WTC11 (cell line): Measurements from ENCODE around the gene GYS2. TPM values are rescaled to one million over a fixed set of nuclear protein-coding genes. Genes with fewer than 3 reads are reported as not detected.

Source experiments
- ATAC-seq: fragments of 200-7000 bp; cut with Tn5 transposase; 2 replicates; pipeline ENCODE4 v1.10.0; 2021; ENCODE audit warnings: mild to moderate bottlenecking, moderate library complexity
- CTCF ChIA-PET: fragments of 300-600 bp; sonication (Branson Sonifier 250); formaldehyde crosslinking; loops from one replicate; lab custom pipeline; 2021; ENCODE audit warnings: antibody characterized with exemption; lab: Charles Lee
- POLR2A ChIA-PET: fragments of 350-600 bp; sonication (Branson Sonifier 250); formaldehyde crosslinking; loops from one replicate; lab custom pipeline; 2021; ENCODE audit warnings: antibody characterized with exemption; lab: Charles Lee
- DNase-seq: peaks from one replicate; pipeline ENCODE4 v3.0.0; 2021; ENCODE audit warnings: low spot score
- H3K27ac Mint-ChIP-seq: 2 replicates; pipeline ENCODE4 v1.8.0; 2021; ENCODE audit warnings: mixed read lengths
- H3K27me3 Mint-ChIP-seq: 2 replicates; pipeline ENCODE4 v1.8.0; 2021; ENCODE audit warnings: low read depth, mild to moderate bottlenecking, moderate library complexity, mixed read lengths
- H3K36me3 Mint-ChIP-seq: 2 replicates; pipeline ENCODE4 v1.8.0; 2021; ENCODE audit warnings: mixed read lengths
- H3K4me1 Mint-ChIP-seq: 2 replicates; pipeline ENCODE4 v1.8.0; 2022; ENCODE audit warnings: mixed read lengths
- H3K4me3 Mint-ChIP-seq: 2 replicates; pipeline ENCODE4 v1.8.0; 2021; ENCODE audit warnings: mild to moderate bottlenecking, moderate library complexity, mixed read lengths
- H3K9me3 Mint-ChIP-seq: 2 replicates; pipeline ENCODE4 v1.8.0; 2021; ENCODE audit warnings: mixed read lengths
- CBFB ChIP-seq: sonication (generic); formaldehyde crosslinking; IDR thresholded peaks from 2 replicates; pipeline ENCODE4 v1.8.1; 2022; ENCODE audit warnings: mild to moderate bottlenecking, low read depth, missing genetic modification reagents
- CREB1 ChIP-seq: sonication (generic); formaldehyde crosslinking; IDR thresholded peaks from 2 replicates; pipeline ENCODE4 v1.8.0; 2023; ENCODE audit warnings: mild to moderate bottlenecking, missing genetic modification reagents
- EMX1 ChIP-seq: fragments of 250-450 bp; sonication (Bioruptor Pico); IDR thresholded peaks from 2 replicates; pipeline ENCODE4 v1.8.0; 2021; ENCODE audit warnings: mild to moderate bottlenecking
- FOXK1 ChIP-seq: sonication (generic); formaldehyde crosslinking; IDR thresholded peaks from 2 replicates; pipeline ENCODE4 v1.8.0; 2022; ENCODE audit warnings: mild to moderate bottlenecking, moderate library complexity, missing genetic modification reagents
- GABPB1 ChIP-seq: sonication (generic); formaldehyde crosslinking; IDR thresholded peaks from 2 replicates; pipeline ENCODE4 v1.8.1; 2023; ENCODE audit warnings: mild to moderate bottlenecking, missing genetic modification reagents
- GTF2I ChIP-seq: fragments of 250-450 bp; sonication (Bioruptor Pico); conservative IDR thresholded peaks from 2 replicates; pipeline ENCODE4 v1.4.0; 2021; ENCODE audit warnings: mild to moderate bottlenecking
- NR1H2 ChIP-seq: sonication (generic); formaldehyde crosslinking; IDR thresholded peaks from 2 replicates; pipeline ENCODE4 v1.9.0; 2021; ENCODE audit warnings: mild to moderate bottlenecking, moderate library complexity, missing genetic modification reagents
- PRRX2 ChIP-seq: fragments of 250-450 bp; sonication (Bioruptor Pico); IDR thresholded peaks from 2 replicates; pipeline ENCODE4 v1.8.0; 2021; ENCODE audit warnings: mild to moderate bottlenecking
- RELA ChIP-seq: sonication (generic); formaldehyde crosslinking; IDR thresholded peaks from 2 replicates; pipeline ENCODE4 v1.8.1; 2022; ENCODE audit warnings: missing genetic modification reagents, mild to moderate bottlenecking, borderline replicate concordance
- SMAD4 ChIP-seq: sonication (generic); formaldehyde crosslinking; IDR thresholded peaks from 2 replicates; pipeline ENCODE4 v1.8.0; 2022; ENCODE audit warnings: mild to moderate bottlenecking, missing genetic modification reagents
- SP1 ChIP-seq: sonication (generic); formaldehyde crosslinking; conservative IDR thresholded peaks from 2 replicates; pipeline ENCODE4 v1.8.1; 2022; ENCODE audit warnings: missing genetic modification reagents
- ZBTB21 ChIP-seq: sonication (generic); formaldehyde crosslinking; IDR thresholded peaks from 2 replicates; pipeline ENCODE4 v1.8.1; 2023; ENCODE audit warnings: mild to moderate bottlenecking, missing genetic modification reagents, borderline replicate concordance
- ZNF317 ChIP-seq: sonication (generic); formaldehyde crosslinking; IDR thresholded peaks from 2 replicates; pipeline ENCODE4 v1.8.1; 2023; ENCODE audit warnings: low read depth, mild to moderate bottlenecking, moderate library complexity, missing genetic modification reagents, borderline replicate concordance
- total RNA-seq: library from RNA; stranded (reverse); gene quantifications from 3 replicates; pipeline ENCODE4 v1.2.3, GENCODE V29; 2021
- TF ChIP-seq, protein P1 (sequence below): fragments of 250-450 bp; sonication (Bioruptor Pico); conservative IDR thresholded peaks from 2 replicates; pipeline ENCODE4 v1.9.0; 2021; ENCODE audit warnings: mild to moderate bottlenecking
- TF ChIP-seq, protein P2 (sequence below): fragments of 250-450 bp; sonication (Bioruptor Pico); IDR thresholded peaks from 2 replicates; pipeline ENCODE4 v2.1.2; 2022; ENCODE audit warnings: mild to moderate bottlenecking, moderate library complexity
- TF ChIP-seq, protein P3 (sequence below): sonication (generic); formaldehyde crosslinking; IDR thresholded peaks from 2 replicates; pipeline ENCODE4 v1.8.0; 2022; ENCODE audit warnings: mild to moderate bottlenecking, missing genetic modification reagents
- TF ChIP-seq, protein P4 (sequence below): fragments of 250-450 bp; sonication (Bioruptor Pico); IDR thresholded peaks from 2 replicates; pipeline ENCODE4 v1.9.0; 2021; ENCODE audit warnings: mild to moderate bottlenecking, borderline replicate concordance

The GYS2 gene
- total RNA-seq, 1 experiment from 2014 or later, result not detected

DNA sequence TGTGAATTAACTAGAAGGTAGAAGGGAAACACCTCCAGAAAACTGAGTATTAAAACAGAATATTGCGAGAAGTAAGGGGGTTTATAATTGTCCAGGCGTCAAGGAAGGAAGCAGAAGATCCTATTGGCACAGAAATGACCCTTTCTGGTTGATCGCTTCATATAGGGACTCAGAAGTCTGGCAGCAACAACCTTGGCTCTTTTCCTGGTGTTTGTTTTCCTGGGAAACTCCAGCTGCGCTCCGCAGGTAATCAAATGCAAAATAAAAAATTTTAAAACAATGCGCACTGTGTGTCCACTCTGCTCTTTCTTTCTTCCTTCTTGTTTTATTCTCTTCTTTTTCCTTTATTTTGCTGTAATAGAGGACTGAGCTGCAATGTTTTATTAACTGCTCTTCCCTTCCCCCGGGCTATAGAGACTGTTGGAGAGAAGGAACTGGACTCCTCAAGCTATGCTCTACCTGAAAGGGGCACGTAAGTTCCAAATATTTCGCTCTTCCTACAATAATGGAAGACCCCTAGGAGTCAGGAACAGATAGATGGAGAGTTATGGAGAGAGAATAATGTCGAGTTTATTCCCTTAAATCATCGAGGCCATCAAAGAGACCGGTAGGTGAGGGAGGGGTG lies 77.8 kb downstream of the GYS2 start:
- POLR2A ChIA-PET, result interaction anchor here (0.7 to 2.0 kb wide), 2 partner anchors 130 to 323 kb away, joined by 9 to 11 read pairs; partner anchors contain the start of gene LDHB
- peak; percentile 3; the same call in 1 of the 2 replicates for ATAC-seq
- DNase-seq, result no peak
- CTCF ChIA-PET, result interaction anchor here (0.6 to 1.0 kb wide), 2 partner anchors 25 to 532 kb away, joined by 3 read pairs; partner anchors contain the start of genes GOLT1B and RECQL
- Mint-ChIP-seq H3K27me3 (peaks cover 57% of the 10 kb centered on the region), H3K4me1 (peaks cover 12% of the 10 kb centered on the region), H3K36me3 (no peaks in the 10 kb centered on the region), H3K27ac (no peak overlapping the region), H3K9me3 (peaks cover 3% of the 10 kb centered on the region; the same call in 1 of the 2 replicates), H3K4me3 (peak overlapping the region; percentile 91)
- TF ChIP-seq, protein P1, sequence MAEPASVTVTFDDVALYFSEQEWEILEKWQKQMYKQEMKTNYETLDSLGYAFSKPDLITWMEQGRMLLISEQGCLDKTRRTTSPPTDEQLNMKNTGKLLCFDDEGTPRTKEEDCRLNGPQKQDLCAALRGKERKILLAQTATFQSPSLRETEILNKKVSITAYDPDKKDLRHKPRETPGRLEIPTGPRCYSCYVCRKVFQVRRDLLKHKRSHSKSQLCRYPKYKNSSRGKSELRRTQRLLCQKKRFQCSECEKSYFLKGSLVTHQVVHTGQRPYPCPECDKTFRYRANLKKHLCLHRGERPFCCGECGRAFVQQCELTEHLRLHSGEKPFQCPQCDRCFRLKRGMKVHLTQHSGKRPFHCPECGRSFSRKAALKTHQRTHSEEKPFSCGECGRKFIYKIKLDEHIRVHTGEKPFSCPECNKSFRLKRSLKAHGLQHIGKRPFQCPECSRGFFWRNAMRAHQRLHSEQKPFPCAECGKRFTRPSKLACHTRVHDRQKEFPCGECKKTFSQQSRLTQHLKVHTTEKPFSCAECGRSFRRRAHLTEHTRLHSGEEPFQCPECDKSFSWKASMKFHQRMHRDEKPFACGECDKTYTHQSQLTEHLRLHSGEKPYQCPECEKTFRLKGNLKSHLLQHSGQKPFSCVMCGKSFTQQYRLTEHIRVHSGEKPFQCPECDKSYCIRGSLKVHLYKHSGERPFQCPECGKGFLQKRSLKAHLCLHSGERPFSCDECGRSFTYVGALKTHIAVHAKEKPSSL (CRISPR knock-in tag), result no peak
- TF ChIP-seq PRRX2 (CRISPR knock-in tag) (no peak), EMX1 (CRISPR knock-in tag) (no peak), SP1 (no peak), GTF2I (no peak), NR1H2 (no peak), CBFB (no peak), FOXK1 (CRISPR knock-in tag) (no peak), ZBTB21 (no peak), RELA (CRISPR knock-in tag) (no peak), ZNF317 (CRISPR knock-in tag) (no peak)
- TF ChIP-seq, protein P2, sequence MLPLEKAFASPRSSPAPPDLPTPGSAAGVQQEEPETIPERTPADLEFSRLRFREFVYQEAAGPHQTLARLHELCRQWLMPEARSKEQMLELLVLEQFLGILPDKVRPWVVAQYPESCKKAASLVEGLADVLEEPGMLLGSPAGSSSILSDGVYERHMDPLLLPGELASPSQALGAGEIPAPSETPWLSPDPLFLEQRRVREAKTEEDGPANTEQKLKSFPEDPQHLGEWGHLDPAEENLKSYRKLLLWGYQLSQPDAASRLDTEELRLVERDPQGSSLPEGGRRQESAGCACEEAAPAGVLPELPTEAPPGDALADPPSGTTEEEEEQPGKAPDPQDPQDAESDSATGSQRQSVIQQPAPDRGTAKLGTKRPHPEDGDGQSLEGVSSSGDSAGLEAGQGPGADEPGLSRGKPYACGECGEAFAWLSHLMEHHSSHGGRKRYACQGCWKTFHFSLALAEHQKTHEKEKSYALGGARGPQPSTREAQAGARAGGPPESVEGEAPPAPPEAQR, result no peak
- TF ChIP-seq, protein P3, sequence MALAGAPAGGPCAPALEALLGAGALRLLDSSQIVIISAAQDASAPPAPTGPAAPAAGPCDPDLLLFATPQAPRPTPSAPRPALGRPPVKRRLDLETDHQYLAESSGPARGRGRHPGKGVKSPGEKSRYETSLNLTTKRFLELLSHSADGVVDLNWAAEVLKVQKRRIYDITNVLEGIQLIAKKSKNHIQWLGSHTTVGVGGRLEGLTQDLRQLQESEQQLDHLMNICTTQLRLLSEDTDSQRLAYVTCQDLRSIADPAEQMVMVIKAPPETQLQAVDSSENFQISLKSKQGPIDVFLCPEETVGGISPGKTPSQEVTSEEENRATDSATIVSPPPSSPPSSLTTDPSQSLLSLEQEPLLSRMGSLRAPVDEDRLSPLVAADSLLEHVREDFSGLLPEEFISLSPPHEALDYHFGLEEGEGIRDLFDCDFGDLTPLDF (CRISPR knock-in tag), result no peak

DNA sequence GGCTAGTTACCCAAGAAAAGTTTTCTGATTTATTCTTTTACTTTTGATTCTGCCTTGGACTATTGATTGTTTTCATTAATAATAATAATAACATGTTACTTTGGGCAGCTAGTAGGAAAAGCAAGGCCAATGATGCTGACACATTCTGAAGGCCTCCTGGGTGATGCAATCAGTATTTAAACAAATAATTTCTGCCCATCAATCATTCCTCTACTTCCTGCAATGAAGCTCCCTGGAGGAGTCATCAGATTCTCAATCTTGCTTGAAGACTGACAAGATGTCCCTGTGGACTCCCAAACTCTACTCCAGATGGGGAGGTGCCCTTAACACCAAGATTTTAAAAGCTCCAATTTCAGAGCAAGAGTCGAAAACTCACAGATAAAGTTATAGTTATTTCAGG lies 78.6 kb downstream of the GYS2 start, which contains the start of gene SPX:
Gene SPX (plus strand): TSS at position 244 of the 400 bp plus-strand sequence. CDS start 177 bp downstream, outside the sequence.
- H3K27ac Mint-ChIP-seq, result no peak within 1 kb of the TSS
- TF ChIP-seq GABPB1 (CRISPR knock-in tag) (peak; percentile 62), SP1 (no peak), CREB1 (CRISPR knock-in tag) (no peak), SMAD4 (CRISPR knock-in tag) (no peak)
- TF ChIP-seq, protein P4, sequence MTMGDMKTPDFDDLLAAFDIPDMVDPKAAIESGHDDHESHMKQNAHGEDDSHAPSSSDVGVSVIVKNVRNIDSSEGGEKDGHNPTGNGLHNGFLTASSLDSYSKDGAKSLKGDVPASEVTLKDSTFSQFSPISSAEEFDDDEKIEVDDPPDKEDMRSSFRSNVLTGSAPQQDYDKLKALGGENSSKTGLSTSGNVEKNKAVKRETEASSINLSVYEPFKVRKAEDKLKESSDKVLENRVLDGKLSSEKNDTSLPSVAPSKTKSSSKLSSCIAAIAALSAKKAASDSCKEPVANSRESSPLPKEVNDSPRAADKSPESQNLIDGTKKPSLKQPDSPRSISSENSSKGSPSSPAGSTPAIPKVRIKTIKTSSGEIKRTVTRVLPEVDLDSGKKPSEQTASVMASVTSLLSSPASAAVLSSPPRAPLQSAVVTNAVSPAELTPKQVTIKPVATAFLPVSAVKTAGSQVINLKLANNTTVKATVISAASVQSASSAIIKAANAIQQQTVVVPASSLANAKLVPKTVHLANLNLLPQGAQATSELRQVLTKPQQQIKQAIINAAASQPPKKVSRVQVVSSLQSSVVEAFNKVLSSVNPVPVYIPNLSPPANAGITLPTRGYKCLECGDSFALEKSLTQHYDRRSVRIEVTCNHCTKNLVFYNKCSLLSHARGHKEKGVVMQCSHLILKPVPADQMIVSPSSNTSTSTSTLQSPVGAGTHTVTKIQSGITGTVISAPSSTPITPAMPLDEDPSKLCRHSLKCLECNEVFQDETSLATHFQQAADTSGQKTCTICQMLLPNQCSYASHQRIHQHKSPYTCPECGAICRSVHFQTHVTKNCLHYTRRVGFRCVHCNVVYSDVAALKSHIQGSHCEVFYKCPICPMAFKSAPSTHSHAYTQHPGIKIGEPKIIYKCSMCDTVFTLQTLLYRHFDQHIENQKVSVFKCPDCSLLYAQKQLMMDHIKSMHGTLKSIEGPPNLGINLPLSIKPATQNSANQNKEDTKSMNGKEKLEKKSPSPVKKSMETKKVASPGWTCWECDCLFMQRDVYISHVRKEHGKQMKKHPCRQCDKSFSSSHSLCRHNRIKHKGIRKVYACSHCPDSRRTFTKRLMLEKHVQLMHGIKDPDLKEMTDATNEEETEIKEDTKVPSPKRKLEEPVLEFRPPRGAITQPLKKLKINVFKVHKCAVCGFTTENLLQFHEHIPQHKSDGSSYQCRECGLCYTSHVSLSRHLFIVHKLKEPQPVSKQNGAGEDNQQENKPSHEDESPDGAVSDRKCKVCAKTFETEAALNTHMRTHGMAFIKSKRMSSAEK (CRISPR knock-in tag), result no peak
- TF ChIP-seq, all 79 proteins: peak for 1
- Mint-ChIP-seq H3K27me3 (peaks cover 51% of the 10 kb centered on the region), H3K4me1 (peaks cover 12% of the 10 kb centered on the region), H3K9me3 (peaks cover 3% of the 10 kb centered on the region; the same call in 1 of the 2 replicates), H3K36me3 (no peaks in the 10 kb centered on the region), H3K4me3 (peak within 1 kb of the TSS; percentile 91)
- ATAC-seq, result no peak
- ChIA-PET CTCF (no interaction called here), POLR2A (no interaction called here)
- no peak for DNase-seq
